Thyroid gland (tissue), 4 donors: ENCODE results near the gene SYT13.

ENCODE experiments used
- CTCF ChIP-seq, 6 experiments: fragments of 200-600 bp in 3 of 6; fragments of 450-650 bp in 3 of 6; sonication (generic) in 3 of 6; IDR thresholded peaks; one replicate each; pipeline ENCODE4 v1.5.1; 2016 to 2019; ENCODE audit warnings: antibody characterized with exemption in 6 of 6, mild to moderate bottlenecking in 2 of 6, inconsistent platforms in 1 of 6, moderate library complexity in 1 of 6
- POLR2A ChIP-seq, 2 donors: fragments of 450-650 bp; IDR thresholded peaks; one replicate each; pipeline ENCODE4 v1.6.1; 2017; ENCODE audit warnings: antibody characterized with exemption in 2 of 2, mild to moderate bottlenecking in 2 of 2, moderate library complexity in 1 of 2

GRCh38 chr11:45243967-45244366 lies 42.2 kb downstream of the SYT13 start:
- TF ChIP-seq POLR2A (IDR thresholded peaks at IDR 0.05) (no peak), CTCF (IDR thresholded peaks at IDR 0.05) (no peak)
